ENCODE results near the gene ERC2. TPM values are rescaled to one million over a fixed set of nuclear protein-coding genes. Genes with fewer than 3 reads are reported as not detected.

Gene ERC2
- total and polyA plus RNA-seq, 2 donors (not counting 3 experiments of a cell fraction or from before 2014, with no cell fraction given) = 5.6 to 15.5 TPM

DNA sequence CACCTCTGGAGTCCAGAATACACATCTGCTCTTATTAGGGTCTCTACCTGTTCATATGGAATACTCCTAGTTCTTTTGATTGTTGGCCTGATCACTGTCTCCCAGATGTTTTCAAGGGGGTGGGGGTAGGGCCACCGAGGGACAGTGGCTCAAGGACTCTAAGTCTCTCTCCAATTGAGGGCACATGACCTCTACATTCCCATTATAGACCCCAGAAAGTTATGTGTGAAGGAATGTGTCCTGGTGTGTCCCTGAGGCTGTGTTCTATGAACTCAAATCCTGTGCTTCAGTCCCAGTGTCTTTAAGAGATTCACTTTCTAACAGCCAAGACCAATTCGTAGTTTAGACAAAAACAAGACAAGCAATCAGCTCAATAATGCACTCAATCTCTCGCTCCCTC lies 357.4 kb downstream of the ERC2 start:
- DNase-seq (ENCODE audit: low read depth, low spot score) (no peak), FAIRE-seq (no peak)
- Histone ChIP-seq H3K79me2 (ENCODE audit: control insufficient read depth, insufficient read depth, low read length) (no peaks in the 10 kb centered on the region), H3K27me3 (ENCODE audit: control insufficient read depth in 2 of 2, insufficient read depth in 2 of 2, low read length in 2 of 2) (no peaks in the 10 kb centered on the region), H3K4me2 (ENCODE audit: insufficient read depth, low read length) (no peak overlapping the region), H3K9ac (replicated peaks; ENCODE audit: extremely low read depth, insufficient read depth, low read length) (no peak overlapping the region), H3K9me1 (replicated peaks; ENCODE audit: control insufficient read depth, extremely low read depth, insufficient read depth, low read length) (no peaks in the 10 kb centered on the region), H3K4me3 (replicated peaks in 1 of 3; ENCODE audit: insufficient read depth in 1 of 3, low read depth in 1 of 3, low read length in 3 of 3) (no peak overlapping the region), H3K27ac (ENCODE audit: insufficient read depth, low read depth, low read length) (no peak overlapping the region), H3K4me1 (ENCODE audit: control insufficient read depth, extremely low read depth, insufficient read depth, low read length) (no peaks in the 10 kb centered on the region), H2AFZ (ENCODE audit: low read depth, low read length) (no peak overlapping the region), H3K36me3 (ENCODE audit: control insufficient read depth in 2 of 2, extremely low read depth in 1 of 2, insufficient read depth in 2 of 2, low read length in 2 of 2) (no peaks in the 10 kb centered on the region), H4K20me1 (replicated peaks; ENCODE audit: control insufficient read depth, extremely low read depth, insufficient read depth, low read length) (no peaks in the 10 kb centered on the region), H3K9me3 (replicated peaks; ENCODE audit: control insufficient read depth, insufficient read depth, low read length) (no peaks in the 10 kb centered on the region)
- BruUV-seq (replicated peaks) = no TSS peak
- TF ChIP-seq JUN (IDR thresholded peaks at IDR 0.05; ENCODE audit: borderline replicate concordance, insufficient read depth, insufficient read length, low read depth) (no peak), FOS (IDR thresholded peaks at IDR 0.05; ENCODE audit: borderline replicate concordance, insufficient read depth, low read length) (no peak), MYC (IDR thresholded peaks at IDR 0.05; ENCODE audit: low read depth, low read length) (no peak), POLR2AphosphoS5 (IDR thresholded peaks at IDR 0.05; ENCODE audit: insufficient read depth, low read depth, low read length) (no peak), GATA2 (IDR thresholded peaks at IDR 0.05; ENCODE audit: insufficient read depth, insufficient read length, low read depth, low read length) (no peak), POLR2A (IDR thresholded peaks at IDR 0.05; ENCODE audit: low read depth, low read length) (no peak), EZH2 (IDR thresholded peaks at IDR 0.05; ENCODE audit: borderline replicate concordance, low read depth, low read length, severe bottlenecking) (no peak)
- TF ChIP-seq, protein P1, sequence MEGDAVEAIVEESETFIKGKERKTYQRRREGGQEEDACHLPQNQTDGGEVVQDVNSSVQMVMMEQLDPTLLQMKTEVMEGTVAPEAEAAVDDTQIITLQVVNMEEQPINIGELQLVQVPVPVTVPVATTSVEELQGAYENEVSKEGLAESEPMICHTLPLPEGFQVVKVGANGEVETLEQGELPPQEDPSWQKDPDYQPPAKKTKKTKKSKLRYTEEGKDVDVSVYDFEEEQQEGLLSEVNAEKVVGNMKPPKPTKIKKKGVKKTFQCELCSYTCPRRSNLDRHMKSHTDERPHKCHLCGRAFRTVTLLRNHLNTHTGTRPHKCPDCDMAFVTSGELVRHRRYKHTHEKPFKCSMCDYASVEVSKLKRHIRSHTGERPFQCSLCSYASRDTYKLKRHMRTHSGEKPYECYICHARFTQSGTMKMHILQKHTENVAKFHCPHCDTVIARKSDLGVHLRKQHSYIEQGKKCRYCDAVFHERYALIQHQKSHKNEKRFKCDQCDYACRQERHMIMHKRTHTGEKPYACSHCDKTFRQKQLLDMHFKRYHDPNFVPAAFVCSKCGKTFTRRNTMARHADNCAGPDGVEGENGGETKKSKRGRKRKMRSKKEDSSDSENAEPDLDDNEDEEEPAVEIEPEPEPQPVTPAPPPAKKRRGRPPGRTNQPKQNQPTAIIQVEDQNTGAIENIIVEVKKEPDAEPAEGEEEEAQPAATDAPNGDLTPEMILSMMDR (IDR thresholded peaks at IDR 0.05; ENCODE audit: extremely low read depth in 1 of 2, insufficient read depth in 1 of 2, low read depth in 1 of 2, low read length in 2 of 2) = no peak
- TF ChIP-seq, protein P2, sequence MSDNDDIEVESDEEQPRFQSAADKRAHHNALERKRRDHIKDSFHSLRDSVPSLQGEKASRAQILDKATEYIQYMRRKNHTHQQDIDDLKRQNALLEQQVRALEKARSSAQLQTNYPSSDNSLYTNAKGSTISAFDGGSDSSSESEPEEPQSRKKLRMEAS (IDR thresholded peaks at IDR 0.05; ENCODE audit: insufficient read depth, insufficient read length) = no peak
- ChIA-PET CTCF (no interaction called here), POLR2A (no interaction called here)
- intact Hi-C loops (cut with micrococcal nuclease) = no loop called here
- dilution Hi-C loops (cut with MboI; ENCODE audit: extremely low pct_ligation_motif_present, low sequenced_read_pairs) = no loop called here
